ENCODE data around the gene DGKB.

DNA sequence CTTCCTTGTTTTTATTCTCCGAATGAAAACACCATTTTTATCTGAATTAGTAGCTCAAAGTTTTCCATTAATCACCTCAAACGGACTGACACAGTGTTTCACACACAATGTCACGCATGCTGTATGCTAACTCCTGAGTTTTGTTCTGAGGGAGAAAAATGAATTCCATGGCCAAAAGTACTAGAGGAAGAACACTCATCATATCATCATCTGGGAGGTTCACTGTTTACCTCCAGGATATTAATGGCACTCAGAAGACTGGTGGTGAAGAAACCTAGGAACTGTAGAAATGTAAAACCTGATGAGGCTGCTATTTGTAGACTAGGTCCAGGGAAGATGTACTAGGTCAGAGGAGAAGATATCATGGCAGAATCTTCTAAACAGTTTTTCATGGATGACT is 517.5 kb downstream of the DGKB start:
- TF ChIP-seq, protein P1, sequence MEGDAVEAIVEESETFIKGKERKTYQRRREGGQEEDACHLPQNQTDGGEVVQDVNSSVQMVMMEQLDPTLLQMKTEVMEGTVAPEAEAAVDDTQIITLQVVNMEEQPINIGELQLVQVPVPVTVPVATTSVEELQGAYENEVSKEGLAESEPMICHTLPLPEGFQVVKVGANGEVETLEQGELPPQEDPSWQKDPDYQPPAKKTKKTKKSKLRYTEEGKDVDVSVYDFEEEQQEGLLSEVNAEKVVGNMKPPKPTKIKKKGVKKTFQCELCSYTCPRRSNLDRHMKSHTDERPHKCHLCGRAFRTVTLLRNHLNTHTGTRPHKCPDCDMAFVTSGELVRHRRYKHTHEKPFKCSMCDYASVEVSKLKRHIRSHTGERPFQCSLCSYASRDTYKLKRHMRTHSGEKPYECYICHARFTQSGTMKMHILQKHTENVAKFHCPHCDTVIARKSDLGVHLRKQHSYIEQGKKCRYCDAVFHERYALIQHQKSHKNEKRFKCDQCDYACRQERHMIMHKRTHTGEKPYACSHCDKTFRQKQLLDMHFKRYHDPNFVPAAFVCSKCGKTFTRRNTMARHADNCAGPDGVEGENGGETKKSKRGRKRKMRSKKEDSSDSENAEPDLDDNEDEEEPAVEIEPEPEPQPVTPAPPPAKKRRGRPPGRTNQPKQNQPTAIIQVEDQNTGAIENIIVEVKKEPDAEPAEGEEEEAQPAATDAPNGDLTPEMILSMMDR (optimal IDR thresholded peaks at IDR 0.05 in 1 of 3, IDR thresholded peaks at IDR 0.05 in 1 of 3, conservative IDR thresholded peaks at IDR 0.05 in 1 of 3; ENCODE audit: extremely low read depth in 1 of 3, insufficient read depth in 2 of 3, low read length in 3 of 3): no peak
- TF ChIP-seq EZH2 (IDR thresholded peaks at IDR 0.05; ENCODE audit: low read length): no peak

Data from keratinocyte (primary cell).